Measurements from ENCODE around the gene NKIRAS2.
"Not testable (repeated sequence)": the region's sequence is repeated elsewhere in the genome, so short reads cannot be mapped to it uniquely, and the experiment has no call there.

NKIRAS2 gene

GRCh38 chr17:42000413-42001133 lies 19.3 kb upstream of the NKIRAS2 start:
- Histone ChIP-seq H3K27me3 (ENCODE audit: insufficient read depth, low read length) (no peaks in the 10 kb centered on the region), H3K4me1 (ENCODE audit: insufficient read depth, low read length) (no peaks in the 10 kb centered on the region), H3K27ac (ENCODE audit: low read depth, low read length) (no peak overlapping the region), H3K4me3 (ENCODE audit: low read length) (no peak overlapping the region), H3K36me3 (ENCODE audit: insufficient read depth, low read length) (peaks cover 80% of the 10 kb centered on the region), H3K9me3 (ENCODE audit: insufficient read depth, low read depth, low read length) (no peaks in the 10 kb centered on the region), H3K9ac (ENCODE audit: low read depth, low read length) (no peak overlapping the region)
- 96% methylated on average over 2 of the region's 3 CpGs for WGBS

GRCh38 chr17:42001729-42002128 lies 18.2 kb upstream of the NKIRAS2 start:
- Histone ChIP-seq H3K9ac (ENCODE audit: low read depth, low read length) (no peak overlapping the region), H3K9me3 (ENCODE audit: insufficient read depth, low read depth, low read length) (no peaks in the 10 kb centered on the region), H3K27me3 (ENCODE audit: insufficient read depth, low read length) (no peaks in the 10 kb centered on the region), H3K36me3 (ENCODE audit: insufficient read depth, low read length) (peaks cover 69% of the 10 kb centered on the region), H3K4me3 (ENCODE audit: low read length) (no peak overlapping the region), H3K27ac (ENCODE audit: low read depth, low read length) (no peak overlapping the region), H3K4me1 (ENCODE audit: insufficient read depth, low read length) (no peaks in the 10 kb centered on the region)
- WGBS: 80% methylated on average over 1 of the region's 2 CpGs

DNA sequence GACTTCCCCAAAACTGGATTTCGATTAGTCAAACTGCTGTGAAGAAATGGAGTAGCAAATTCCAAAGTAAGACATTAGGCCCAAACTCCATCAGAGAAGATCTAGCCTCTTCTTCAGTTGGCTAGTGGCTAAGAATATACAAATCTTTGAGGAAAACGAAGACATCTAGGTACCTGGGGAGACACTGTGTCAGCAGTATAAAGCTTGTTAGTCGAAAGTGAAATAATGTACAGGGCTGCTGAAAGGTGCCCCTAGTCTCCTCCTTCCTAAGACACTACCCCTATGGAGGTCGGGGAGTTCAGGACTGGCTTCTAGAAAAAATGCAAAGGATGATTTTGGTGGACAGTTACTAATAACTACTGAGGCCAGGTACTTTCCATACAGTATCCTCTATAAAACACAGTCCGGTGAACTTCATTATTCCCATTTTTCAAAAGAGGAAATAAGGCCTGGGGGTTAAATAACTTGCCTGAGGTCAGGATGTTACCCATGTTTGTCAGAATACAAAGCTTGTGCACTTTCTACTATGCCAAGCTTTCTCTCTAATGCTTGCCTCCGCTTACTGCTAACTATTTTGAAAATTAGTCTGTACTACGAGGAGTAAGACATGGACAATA lies 17.6 kb upstream of the NKIRAS2 start:
- Histone ChIP-seq H3K9me3 (ENCODE audit: insufficient read depth, low read depth, low read length) (no peaks in the 10 kb centered on the region), H3K4me1 (ENCODE audit: insufficient read depth, low read length) (no peaks in the 10 kb centered on the region), H3K36me3 (ENCODE audit: insufficient read depth, low read length) (peaks cover 63% of the 10 kb centered on the region), H3K27ac (ENCODE audit: low read depth, low read length) (no peak overlapping the region), H3K27me3 (ENCODE audit: insufficient read depth, low read length) (no peaks in the 10 kb centered on the region), H3K4me3 (ENCODE audit: low read length) (no peak overlapping the region), H3K9ac (ENCODE audit: low read depth, low read length) (no peak overlapping the region)
- WGBS: 94% methylated on average over 6 of the region's 7 CpGs

DNA sequence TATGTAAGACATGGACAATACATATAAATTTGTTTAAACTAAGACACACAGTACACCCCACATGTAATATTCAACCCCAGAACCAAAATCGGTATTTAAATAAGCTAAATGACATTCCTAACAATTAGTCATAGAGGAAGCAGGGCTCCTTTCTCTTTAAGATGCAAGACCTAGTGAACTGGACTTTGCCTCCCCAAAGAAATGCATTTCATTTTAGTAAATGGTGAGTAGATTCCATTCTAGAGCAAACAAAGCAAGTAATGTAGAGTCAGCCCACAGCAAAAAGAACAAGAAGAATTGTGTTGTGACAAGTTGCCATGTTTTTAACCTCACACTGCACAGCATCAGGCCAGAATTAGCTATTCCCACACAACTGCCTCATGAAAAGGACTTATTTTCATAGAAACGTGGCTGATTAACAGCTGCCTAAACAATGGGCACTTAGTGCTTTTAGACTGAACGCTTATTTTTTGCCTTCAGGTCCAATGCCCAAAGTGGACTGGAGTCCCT lies 17.0 kb upstream of the NKIRAS2 start:
- Histone ChIP-seq H3K9ac (ENCODE audit: low read depth, low read length) (no peak overlapping the region), H3K27me3 (ENCODE audit: insufficient read depth, low read length) (no peaks in the 10 kb centered on the region), H3K9me3 (ENCODE audit: insufficient read depth, low read depth, low read length) (no peaks in the 10 kb centered on the region), H3K4me3 (ENCODE audit: low read length) (no peak overlapping the region), H3K36me3 (ENCODE audit: insufficient read depth, low read length) (peaks cover 58% of the 10 kb centered on the region), H3K27ac (ENCODE audit: low read depth, low read length) (no peak overlapping the region), H3K4me1 (ENCODE audit: insufficient read depth, low read length) (no peaks in the 10 kb centered on the region)
- 88% methylated on average over 3 of the region's 3 CpGs for WGBS

- H3K27ac ChIP-seq (ENCODE audit: low read depth, low read length): no peak overlapping the region
- no peaks in the 10 kb centered on the region for H3K27me3 ChIP-seq (ENCODE audit: insufficient read depth, low read length)
- WGBS: 96% methylated on average over 1 of the region's 1 CpG
- H3K9me3 ChIP-seq (ENCODE audit: insufficient read depth, low read depth, low read length): no peaks in the 10 kb centered on the region
- H3K36me3 ChIP-seq (ENCODE audit: insufficient read depth, low read length): peaks cover 46% of the 10 kb centered on the region
- no peak overlapping the region for H3K4me3 ChIP-seq (ENCODE audit: low read length)
- no peak overlapping the region for H3K9ac ChIP-seq (ENCODE audit: low read depth, low read length)
- no peaks in the 10 kb centered on the region for H3K4me1 ChIP-seq (ENCODE audit: insufficient read depth, low read length)
Measured at GRCh38 chr17:42005166-42005565, 14.7 kb upstream of the NKIRAS2 start.

GRCh38 chr17:42009170-42009569 lies 10.7 kb upstream of the NKIRAS2 start:
- Histone ChIP-seq H3K36me3 (ENCODE audit: insufficient read depth, low read length) (peaks cover 9% of the 10 kb centered on the region; the same call in 1 of the 2 replicates), H3K9me3 (ENCODE audit: insufficient read depth, low read depth, low read length) (no peaks in the 10 kb centered on the region), H3K4me3 (ENCODE audit: low read length) (no peak overlapping the region), H3K27me3 (ENCODE audit: insufficient read depth, low read length) (no peaks in the 10 kb centered on the region), H3K4me1 (ENCODE audit: insufficient read depth, low read length) (peaks cover 29% of the 10 kb centered on the region), H3K9ac (ENCODE audit: low read depth, low read length) (no peak overlapping the region), H3K27ac (ENCODE audit: low read depth, low read length) (no peak overlapping the region)
- WGBS: 91% methylated on average over 3 of the region's 4 CpGs

DNA sequence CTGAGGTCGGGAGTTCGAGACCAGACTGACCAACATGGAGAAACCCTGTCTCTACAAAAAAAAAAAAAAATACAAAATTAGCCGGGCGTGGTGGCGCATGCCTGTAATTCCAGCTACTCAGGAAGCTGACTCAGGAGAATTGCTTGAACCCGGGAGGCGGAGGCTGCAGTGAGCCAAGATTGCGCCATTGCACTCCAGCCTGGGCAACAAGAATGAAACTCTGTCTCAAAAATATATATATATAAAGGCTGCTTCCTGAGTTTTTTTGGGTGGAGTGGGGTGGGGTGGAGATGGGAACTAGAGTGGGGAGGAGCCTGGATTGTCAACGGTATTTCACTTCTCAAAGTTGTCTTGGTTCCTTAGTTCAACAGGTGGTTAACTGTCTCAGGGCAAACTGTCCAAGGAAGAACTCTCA lies 9.6 kb upstream of the NKIRAS2 start:
- Histone ChIP-seq H3K27ac (ENCODE audit: low read depth, low read length) (peak overlapping the region; percentile 16; the same call in 1 of the 2 replicates), H3K4me1 (ENCODE audit: insufficient read depth, low read length) (peaks cover 29% of the 10 kb centered on the region)
- H3K4me3 ChIP-seq (ENCODE audit: low read length); H3K9me3 ChIP-seq (ENCODE audit: insufficient read depth, low read depth, low read length); H3K36me3 ChIP-seq (ENCODE audit: insufficient read depth, low read length); H3K9ac ChIP-seq (ENCODE audit: low read depth, low read length); H3K27me3 ChIP-seq (ENCODE audit: insufficient read depth, low read length): not testable (repeated sequence)
- 95% methylated on average over 9 of the region's 9 CpGs for WGBS

DNA sequence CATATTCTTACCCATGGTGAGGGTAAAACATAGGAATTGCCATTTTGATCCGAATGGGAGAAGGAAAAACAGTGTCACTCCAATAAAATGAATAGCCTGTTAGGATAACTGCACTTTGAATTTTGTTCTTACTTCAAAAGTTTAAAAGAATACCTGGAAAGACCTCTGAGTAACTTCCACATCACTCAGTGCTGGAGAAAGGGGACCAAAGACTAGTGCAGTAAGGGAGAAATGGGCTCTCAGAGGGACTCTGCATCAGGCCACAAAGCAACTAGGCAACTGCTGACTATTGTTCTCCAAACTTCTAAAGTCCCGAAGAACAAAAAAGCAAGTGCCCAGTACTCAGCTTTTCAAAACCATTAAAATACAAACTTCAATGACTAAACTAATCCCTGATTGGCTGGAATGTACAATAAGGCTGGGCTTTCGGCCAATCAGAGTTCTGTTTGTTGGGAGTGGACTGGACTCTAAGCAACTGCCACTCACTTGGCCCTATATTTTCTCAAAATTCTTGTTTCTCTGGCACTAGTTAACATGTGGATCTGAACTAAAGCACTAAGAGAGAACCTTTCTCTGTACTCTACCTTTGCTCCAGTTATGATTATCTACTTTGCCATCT lies 8.9 kb upstream of the NKIRAS2 start:
- 91% methylated on average over 3 of the region's 3 CpGs for WGBS
- peak overlapping the region; percentile 26; the same call in 1 of the 2 replicates for H3K9ac ChIP-seq (ENCODE audit: low read depth, low read length)

GRCh38 chr17:42012363-42012762 lies 7.5 kb upstream of the NKIRAS2 start:
- peak overlapping the region; percentile 63; the same call in 1 of the 2 replicates for H3K9ac ChIP-seq (ENCODE audit: low read depth, low read length)
- peak overlapping the region; percentile 96 for H3K27ac ChIP-seq (ENCODE audit: low read depth, low read length)
- not testable (repeated sequence) for H3K36me3 ChIP-seq (ENCODE audit: insufficient read depth, low read length); H3K9me3 ChIP-seq (ENCODE audit: insufficient read depth, low read depth, low read length); H3K27me3 ChIP-seq (ENCODE audit: insufficient read depth, low read length)
- 40% methylated on average over 4 of the region's 4 CpGs for WGBS
- peak overlapping the region; percentile 17; the same call in 1 of the 2 replicates for H3K4me3 ChIP-seq (ENCODE audit: low read length)
- H3K4me1 ChIP-seq (ENCODE audit: insufficient read depth, low read length): peaks cover 36% of the 10 kb centered on the region

More for the DNA sequence above, 8.9 kb upstream of the NKIRAS2 start:
- Histone ChIP-seq H3K27ac (ENCODE audit: low read depth, low read length) (peak overlapping the region; percentile 89), H3K9me3 (ENCODE audit: insufficient read depth, low read depth, low read length) (no peaks in the 10 kb centered on the region), H3K4me1 (ENCODE audit: insufficient read depth, low read length) (peaks cover 33% of the 10 kb centered on the region), H3K4me3 (ENCODE audit: low read length) (no peak overlapping the region), H3K36me3 (ENCODE audit: insufficient read depth, low read length) (peaks cover 9% of the 10 kb centered on the region; the same call in 1 of the 2 replicates), H3K27me3 (ENCODE audit: insufficient read depth, low read length) (no peaks in the 10 kb centered on the region)

- Histone ChIP-seq H3K9ac (ENCODE audit: low read depth, low read length) (peak overlapping the region; percentile 63; the same call in 1 of the 2 replicates), H3K27ac (ENCODE audit: low read depth, low read length) (peak overlapping the region; percentile 96), H3K4me1 (ENCODE audit: insufficient read depth, low read length) (peaks cover 36% of the 10 kb centered on the region)
- 95% methylated on average over 12 of the region's 12 CpGs for WGBS
- H3K36me3 ChIP-seq (ENCODE audit: insufficient read depth, low read length); H3K4me3 ChIP-seq (ENCODE audit: low read length); H3K27me3 ChIP-seq (ENCODE audit: insufficient read depth, low read length); H3K9me3 ChIP-seq (ENCODE audit: insufficient read depth, low read depth, low read length): not testable (repeated sequence)
Measured at GRCh38 chr17:42013740-42014139, 6.2 kb upstream of the NKIRAS2 start.

DNA sequence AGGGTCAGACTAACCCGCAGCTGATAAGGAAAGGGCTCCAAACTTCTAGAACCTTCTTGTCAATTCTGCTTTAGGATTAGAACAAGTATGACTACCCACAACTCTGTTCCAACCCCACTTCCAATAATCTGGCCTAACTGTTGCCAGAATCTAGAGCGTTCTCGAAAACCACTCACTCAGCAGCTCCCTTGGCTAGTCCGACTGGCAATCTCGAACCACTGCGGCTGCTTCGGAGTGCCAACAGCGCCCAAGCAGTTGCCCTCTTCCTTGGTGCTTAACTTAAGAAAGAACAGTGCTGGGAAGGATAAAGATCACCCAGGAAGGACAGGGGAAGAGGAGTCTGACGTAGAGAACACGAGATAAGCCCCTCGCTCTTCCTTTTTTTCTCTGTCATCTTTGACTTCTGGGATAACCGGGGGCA lies 3.5 kb upstream of the NKIRAS2 start:
- Histone ChIP-seq H3K27ac (ENCODE audit: low read depth, low read length) (peak overlapping the region; percentile 99), H3K27me3 (ENCODE audit: insufficient read depth, low read length) (no peaks in the 10 kb centered on the region), H3K9me3 (ENCODE audit: insufficient read depth, low read depth, low read length) (no peaks in the 10 kb centered on the region), H3K4me3 (ENCODE audit: low read length) (peak overlapping the region; percentile 93), H3K9ac (ENCODE audit: low read depth, low read length) (peak overlapping the region; percentile 97), H3K36me3 (ENCODE audit: insufficient read depth, low read length) (peaks cover 3% of the 10 kb centered on the region; the same call in 1 of the 2 replicates), H3K4me1 (ENCODE audit: insufficient read depth, low read length) (peaks cover 27% of the 10 kb centered on the region)
- WGBS: 14% methylated on average over 12 of the region's 12 CpGs

Data from HUES64 (cell line).